Nephron progenitor cell (in vitro differentiated cells): ENCODE data around the gene GDI2.
"Not testable (repeated sequence)": the region's sequence is repeated elsewhere in the genome, so short reads cannot be mapped to it uniquely, and the experiment has no call there.

ENCODE experiments used
- DNase-seq: peaks from one replicate; pipeline ENCODE4 v3.0.0; 2021
- H3K27ac Mint-ChIP-seq: 2 replicates; pipeline ENCODE4 v1.8.0; 2021; ENCODE audit warnings: mild to moderate bottlenecking, moderate library complexity, mixed read lengths
- H3K27me3 Mint-ChIP-seq: 2 replicates; pipeline ENCODE4 v1.8.0; 2021; ENCODE audit warnings: mild to moderate bottlenecking, low read depth, mixed read lengths; ENCODE audit not compliant: poor library complexity
- H3K36me3 Mint-ChIP-seq: 2 replicates; pipeline ENCODE4 v1.8.0; 2021; ENCODE audit warnings: low read depth, mixed read lengths
- H3K4me1 Mint-ChIP-seq: 2 replicates; pipeline ENCODE4 v1.8.0; 2021; ENCODE audit warnings: mixed read lengths
- H3K4me3 Mint-ChIP-seq: 2 replicates; pipeline ENCODE4 v1.8.0; 2021; ENCODE audit warnings: mild to moderate bottlenecking, moderate library complexity, mixed read lengths
- H3K9me3 Mint-ChIP-seq: 2 replicates; pipeline ENCODE4 v1.8.0; 2021; ENCODE audit warnings: mild to moderate bottlenecking, moderate library complexity, mixed read lengths
- TF ChIP-seq, protein P1 (sequence below): fragments of 200-600 bp; sonication (generic); IDR thresholded peaks from 2 replicates; pipeline ENCODE4 v1.5.0; 2021; ENCODE audit warnings: antibody characterized with exemption

The GDI2 gene

DNA sequence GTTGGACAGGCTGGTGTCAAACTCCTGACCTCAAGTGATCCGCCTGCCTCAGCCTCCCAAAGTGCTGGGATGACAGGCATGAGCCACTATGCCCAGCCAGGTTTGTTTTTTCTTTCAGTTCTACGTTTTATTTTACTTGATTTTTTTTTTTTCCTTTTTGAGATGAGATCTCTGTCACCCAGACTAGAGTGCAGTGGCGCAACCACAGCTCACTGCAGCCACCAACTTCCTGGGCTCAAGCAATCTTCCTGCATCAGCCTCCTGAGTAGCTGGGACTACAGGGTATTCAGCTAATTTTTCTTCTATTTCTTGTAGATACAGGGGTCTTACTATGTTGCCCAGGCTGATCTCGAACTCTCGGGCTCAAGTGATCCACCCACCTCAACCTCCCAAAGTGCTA is 24.3 kb downstream of the GDI2 start:
- peak overlapping the region; percentile 61 for H3K27ac Mint-ChIP-seq
- H3K36me3 Mint-ChIP-seq, result peaks cover 86% of the 10 kb centered on the region
- H3K4me1 Mint-ChIP-seq, result no peaks in the 10 kb centered on the region
- H3K4me3 Mint-ChIP-seq, result no peak overlapping the region
- peaks cover 8% of the 10 kb centered on the region for H3K9me3 Mint-ChIP-seq
- TF ChIP-seq, protein P1, sequence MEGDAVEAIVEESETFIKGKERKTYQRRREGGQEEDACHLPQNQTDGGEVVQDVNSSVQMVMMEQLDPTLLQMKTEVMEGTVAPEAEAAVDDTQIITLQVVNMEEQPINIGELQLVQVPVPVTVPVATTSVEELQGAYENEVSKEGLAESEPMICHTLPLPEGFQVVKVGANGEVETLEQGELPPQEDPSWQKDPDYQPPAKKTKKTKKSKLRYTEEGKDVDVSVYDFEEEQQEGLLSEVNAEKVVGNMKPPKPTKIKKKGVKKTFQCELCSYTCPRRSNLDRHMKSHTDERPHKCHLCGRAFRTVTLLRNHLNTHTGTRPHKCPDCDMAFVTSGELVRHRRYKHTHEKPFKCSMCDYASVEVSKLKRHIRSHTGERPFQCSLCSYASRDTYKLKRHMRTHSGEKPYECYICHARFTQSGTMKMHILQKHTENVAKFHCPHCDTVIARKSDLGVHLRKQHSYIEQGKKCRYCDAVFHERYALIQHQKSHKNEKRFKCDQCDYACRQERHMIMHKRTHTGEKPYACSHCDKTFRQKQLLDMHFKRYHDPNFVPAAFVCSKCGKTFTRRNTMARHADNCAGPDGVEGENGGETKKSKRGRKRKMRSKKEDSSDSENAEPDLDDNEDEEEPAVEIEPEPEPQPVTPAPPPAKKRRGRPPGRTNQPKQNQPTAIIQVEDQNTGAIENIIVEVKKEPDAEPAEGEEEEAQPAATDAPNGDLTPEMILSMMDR, result no peak
- H3K27me3 Mint-ChIP-seq, result peaks cover 4% of the 10 kb centered on the region
- DNase-seq, result no peak

DNA sequence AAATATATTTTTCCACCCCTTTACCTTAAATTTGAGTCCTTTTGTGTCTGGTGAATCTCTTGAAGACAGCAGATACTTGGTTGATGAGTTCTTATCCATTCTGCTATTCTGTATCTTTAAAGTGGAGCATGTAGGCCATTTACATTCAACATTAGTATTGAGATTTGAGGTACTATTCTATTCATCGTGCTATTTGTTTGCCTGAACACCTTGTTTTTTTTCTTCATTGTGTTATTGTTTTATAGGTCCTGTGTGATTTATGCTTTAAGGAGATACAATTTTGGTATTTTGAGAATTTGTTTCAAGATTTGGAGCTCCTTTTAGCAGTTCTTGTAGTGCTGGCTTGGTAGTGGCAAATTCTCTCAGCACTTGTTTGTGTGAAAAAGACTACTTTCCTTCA is 29.9 kb downstream of the GDI2 start:
- no peaks in the 10 kb centered on the region for H3K4me1 Mint-ChIP-seq
- TF ChIP-seq, protein P1, result no peak
- H3K27ac Mint-ChIP-seq, result no peak overlapping the region
- peaks cover 4% of the 10 kb centered on the region for H3K27me3 Mint-ChIP-seq
- no peak overlapping the region for H3K4me3 Mint-ChIP-seq
- no peak for DNase-seq
- H3K9me3 Mint-ChIP-seq, result peaks cover 43% of the 10 kb centered on the region
- peaks cover 95% of the 10 kb centered on the region for H3K36me3 Mint-ChIP-seq

DNA sequence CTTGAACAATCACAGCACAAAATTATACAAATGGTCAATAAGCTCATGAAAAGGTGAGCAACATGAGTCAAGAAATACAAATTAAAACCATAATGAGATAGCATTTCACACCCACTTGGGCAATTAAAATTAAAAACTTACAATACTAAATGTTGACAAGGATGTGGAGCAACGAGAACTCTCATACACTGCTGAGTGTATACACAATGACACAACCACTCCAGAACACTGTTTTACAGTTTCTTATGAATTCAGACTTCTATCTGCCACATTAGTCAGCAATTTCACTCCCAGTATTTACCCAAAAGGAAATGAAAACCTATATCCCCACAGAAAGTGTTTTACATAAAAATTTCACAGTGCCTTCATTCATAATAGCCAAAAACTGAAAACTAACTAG is 31.1 kb downstream of the GDI2 start:
- H3K27me3 Mint-ChIP-seq, result peaks cover 4% of the 10 kb centered on the region
- TF ChIP-seq, protein P1, result no peak
- DNase-seq, result no peak
- no peak overlapping the region for H3K27ac Mint-ChIP-seq
- no peaks in the 10 kb centered on the region for H3K4me1 Mint-ChIP-seq
- peaks cover 97% of the 10 kb centered on the region for H3K36me3 Mint-ChIP-seq
- no peak overlapping the region for H3K4me3 Mint-ChIP-seq
- peaks cover 43% of the 10 kb centered on the region for H3K9me3 Mint-ChIP-seq

DNA sequence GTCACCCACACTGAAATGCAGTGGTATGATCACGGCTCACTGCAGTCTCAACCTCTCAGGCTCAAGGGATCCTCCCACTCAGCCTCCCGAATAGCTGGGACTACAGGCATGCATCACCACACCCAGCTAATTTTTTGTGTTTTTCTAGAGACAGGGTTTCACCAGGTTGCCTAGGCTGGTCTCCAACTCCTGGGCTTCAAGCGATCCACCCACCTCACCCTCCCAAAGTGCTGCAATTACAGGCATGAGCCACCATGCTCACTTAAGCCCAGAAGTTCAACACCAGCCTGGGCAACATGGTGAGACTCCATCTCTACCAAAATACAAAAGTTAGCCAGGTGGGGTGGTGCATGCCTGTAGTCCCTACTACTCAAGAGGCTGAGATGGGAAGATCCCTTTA is 33.5 kb downstream of the GDI2 start:
- peaks cover 2% of the 10 kb centered on the region for H3K4me1 Mint-ChIP-seq
- H3K36me3 Mint-ChIP-seq, result peaks cover 97% of the 10 kb centered on the region
- peaks cover 43% of the 10 kb centered on the region for H3K9me3 Mint-ChIP-seq
- no peak overlapping the region for H3K4me3 Mint-ChIP-seq
- H3K27ac Mint-ChIP-seq, result no peak overlapping the region
- H3K27me3 Mint-ChIP-seq, result peaks cover 3% of the 10 kb centered on the region
- TF ChIP-seq, protein P1, result no peak
- DNase-seq, result no peak

DNA sequence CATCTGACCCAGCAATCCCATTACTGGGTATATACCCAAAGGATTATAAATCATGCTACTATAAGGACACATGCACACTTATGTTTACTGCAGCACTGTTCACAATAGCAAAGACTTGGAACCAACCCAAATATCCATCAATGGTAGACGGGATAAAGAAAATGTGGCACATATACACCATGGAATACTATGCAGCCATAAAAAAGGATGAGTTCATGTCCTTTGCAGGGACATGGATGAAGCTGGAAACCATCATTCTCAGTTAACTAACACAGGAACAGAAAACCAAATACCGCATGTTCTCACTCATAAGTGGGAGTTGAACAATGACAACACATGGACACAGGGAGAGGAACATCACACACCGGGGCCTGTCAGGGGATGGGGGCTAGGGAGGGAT is 35.5 kb downstream of the GDI2 start:
- not testable (repeated sequence) for H3K4me3 Mint-ChIP-seq, H3K27me3 Mint-ChIP-seq, H3K27ac Mint-ChIP-seq, H3K4me1 Mint-ChIP-seq, DNase-seq
- Mint-ChIP-seq H3K36me3 (peaks cover 97% of the 10 kb centered on the region), H3K9me3 (peaks cover 23% of the 10 kb centered on the region)

DNA sequence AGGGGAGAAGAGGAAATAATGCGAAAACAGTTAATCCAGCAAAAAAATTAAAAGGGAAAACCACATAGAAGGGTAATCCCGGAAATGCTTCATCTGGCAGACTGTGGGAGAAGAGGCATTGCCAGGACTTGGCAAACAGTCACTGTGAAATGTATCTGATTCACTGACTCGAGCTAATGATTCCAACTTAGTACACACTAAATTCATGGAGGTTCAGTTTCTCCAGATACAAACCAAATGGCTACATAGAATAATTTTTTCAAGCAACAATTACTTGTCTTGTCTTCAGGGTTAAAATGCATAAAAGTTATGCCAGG is 36.4 kb downstream of the GDI2 start:
- Mint-ChIP-seq H3K27ac (peak overlapping the region; percentile 76), H3K9me3 (peaks cover 14% of the 10 kb centered on the region), H3K36me3 (peaks cover 95% of the 10 kb centered on the region), H3K4me1 (peaks cover 8% of the 10 kb centered on the region), H3K27me3 (no peaks in the 10 kb centered on the region), H3K4me3 (no peak overlapping the region)
- TF ChIP-seq, protein P1, result no peak
- DNase-seq, result no peak
